ENCODE data around the gene EVPLL. TPM values are rescaled to one million over a fixed set of nuclear protein-coding genes. Genes with fewer than 3 reads are reported as not detected.
"Not testable (repeated sequence)": the region's sequence is repeated elsewhere in the genome, so short reads cannot be mapped to it uniquely, and the experiment has no call there.

EVPLL gene
- total and polyA plus RNA-seq, 2 donors from 2014 or later: 0.82 to 1.2 TPM

GRCh38 chr17:18382441-18383078 is 5.0 kb downstream of the EVPLL start:
- Histone ChIP-seq H3K27me3 (ENCODE audit: control insufficient read depth, insufficient read depth, low read length) (no peaks in the 10 kb centered on the region), H3K9me3 (ENCODE audit: control insufficient read depth in 2 of 3, insufficient read depth in 1 of 3, low read length in 3 of 3) (no peaks in the 10 kb centered on the region), H3K36me3 (ENCODE audit: control insufficient read depth in 2 of 3, insufficient read depth in 3 of 3, low read length in 3 of 3) (no peaks in the 10 kb centered on the region), H3K4me3 (ENCODE audit: low read length in 3 of 3) (no peak overlapping the region), H3K27ac (ENCODE audit: low read depth in 2 of 2, low read length in 2 of 2) (no peak overlapping the region), H3K9ac (ENCODE audit: low read length in 3 of 3) (no peak overlapping the region), H3K4me1 (ENCODE audit: control insufficient read depth in 2 of 3, insufficient read depth in 2 of 3, low read depth in 1 of 3, low read length in 3 of 3) (peaks cover 0 to 6% (median 6%) of the 10 kb centered on the region in 3 donors)
- DNase-seq (no peak), FAIRE-seq (no peak)
- TF ChIP-seq CTCF (IDR thresholded peaks at IDR 0.05; ENCODE audit: borderline replicate concordance, extremely low read depth, insufficient read depth): no peak
- intact Hi-C loops (cut with DNase I): no loop called here

GRCh38 chr17:18383079-18383481 is 5.5 kb downstream of the EVPLL start:
- H3K9ac ChIP-seq (ENCODE audit: low read length in 3 of 3); H3K36me3 ChIP-seq (ENCODE audit: control insufficient read depth in 2 of 3, insufficient read depth in 3 of 3, low read length in 3 of 3); H3K27ac ChIP-seq (ENCODE audit: low read depth in 2 of 2, low read length in 2 of 2); H3K4me1 ChIP-seq (ENCODE audit: control insufficient read depth in 2 of 3, insufficient read depth in 2 of 3, low read depth in 1 of 3, low read length in 3 of 3); H3K27me3 ChIP-seq (ENCODE audit: control insufficient read depth, insufficient read depth, low read length); H3K9me3 ChIP-seq (ENCODE audit: control insufficient read depth in 2 of 3, insufficient read depth in 1 of 3, low read length in 3 of 3); H3K4me3 ChIP-seq (ENCODE audit: low read length in 3 of 3); FAIRE-seq; intact Hi-C loops (cut with DNase I): not testable (repeated sequence)
- DNase-seq: peak in 4 of 5 donors; percentile 34 to 64 (median 43)

- DNase-seq; H3K4me3 ChIP-seq (ENCODE audit: low read length in 3 of 3); H3K4me1 ChIP-seq (ENCODE audit: control insufficient read depth in 2 of 3, insufficient read depth in 2 of 3, low read depth in 1 of 3, low read length in 3 of 3); H3K9ac ChIP-seq (ENCODE audit: low read length in 3 of 3); intact Hi-C loops (cut with DNase I); H3K27me3 ChIP-seq (ENCODE audit: control insufficient read depth, insufficient read depth, low read length); FAIRE-seq; H3K27ac ChIP-seq (ENCODE audit: low read depth in 2 of 2, low read length in 2 of 2); H3K36me3 ChIP-seq (ENCODE audit: control insufficient read depth in 2 of 3, insufficient read depth in 3 of 3, low read length in 3 of 3); H3K9me3 ChIP-seq (ENCODE audit: control insufficient read depth in 2 of 3, insufficient read depth in 1 of 3, low read length in 3 of 3): not testable (repeated sequence)
Measured at GRCh38 chr17:18384271-18384670, 6.7 kb downstream of the EVPLL start.

GRCh38 chr17:18387583-18387982 is 10.0 kb downstream of the EVPLL start:
- FAIRE-seq; H3K27ac ChIP-seq (ENCODE audit: low read depth in 2 of 2, low read length in 2 of 2); H3K27me3 ChIP-seq (ENCODE audit: control insufficient read depth, insufficient read depth, low read length); H3K4me3 ChIP-seq (ENCODE audit: low read length in 3 of 3); H3K4me1 ChIP-seq (ENCODE audit: control insufficient read depth in 2 of 3, insufficient read depth in 2 of 3, low read depth in 1 of 3, low read length in 3 of 3); intact Hi-C loops (cut with DNase I); H3K9me3 ChIP-seq (ENCODE audit: control insufficient read depth in 2 of 3, insufficient read depth in 1 of 3, low read length in 3 of 3); DNase-seq; H3K36me3 ChIP-seq (ENCODE audit: control insufficient read depth in 2 of 3, insufficient read depth in 3 of 3, low read length in 3 of 3); H3K9ac ChIP-seq (ENCODE audit: low read length in 3 of 3): not testable (repeated sequence)

- H3K4me1 ChIP-seq (ENCODE audit: control insufficient read depth in 2 of 3, insufficient read depth in 2 of 3, low read depth in 1 of 3, low read length in 3 of 3); H3K9ac ChIP-seq (ENCODE audit: low read length in 3 of 3); DNase-seq; intact Hi-C loops (cut with DNase I); H3K4me3 ChIP-seq (ENCODE audit: low read length in 3 of 3); H3K9me3 ChIP-seq (ENCODE audit: control insufficient read depth in 2 of 3, insufficient read depth in 1 of 3, low read length in 3 of 3); H3K27me3 ChIP-seq (ENCODE audit: control insufficient read depth, insufficient read depth, low read length); H3K36me3 ChIP-seq (ENCODE audit: control insufficient read depth in 2 of 3, insufficient read depth in 3 of 3, low read length in 3 of 3); FAIRE-seq; H3K27ac ChIP-seq (ENCODE audit: low read depth in 2 of 2, low read length in 2 of 2): not testable (repeated sequence)
Measured at GRCh38 chr17:18388266-18388665, 10.7 kb downstream of the EVPLL start.

- intact Hi-C loops (cut with DNase I); FAIRE-seq: not testable (repeated sequence)
Measured at GRCh38 chr17:18388728-18389127, 11.2 kb downstream of the EVPLL start.

GRCh38 chr17:18401872-18402590 is 24.5 kb downstream of the EVPLL start:
- H3K9me3 ChIP-seq (ENCODE audit: control insufficient read depth in 2 of 3, insufficient read depth in 1 of 3, low read length in 3 of 3); H3K4me3 ChIP-seq (ENCODE audit: low read length in 3 of 3); FAIRE-seq; H3K36me3 ChIP-seq (ENCODE audit: control insufficient read depth in 2 of 3, insufficient read depth in 3 of 3, low read length in 3 of 3); H3K9ac ChIP-seq (ENCODE audit: low read length in 3 of 3); H3K4me1 ChIP-seq (ENCODE audit: control insufficient read depth in 2 of 3, insufficient read depth in 2 of 3, low read depth in 1 of 3, low read length in 3 of 3); H3K27me3 ChIP-seq (ENCODE audit: control insufficient read depth, insufficient read depth, low read length); H3K27ac ChIP-seq (ENCODE audit: low read depth in 2 of 2, low read length in 2 of 2); DNase-seq; intact Hi-C loops (cut with DNase I): not testable (repeated sequence)

More at GRCh38 chr17:18388728-18389127, 11.2 kb downstream of the EVPLL start:
- DNase-seq; H3K4me1 ChIP-seq (ENCODE audit: control insufficient read depth in 2 of 3, insufficient read depth in 2 of 3, low read depth in 1 of 3, low read length in 3 of 3); H3K9ac ChIP-seq (ENCODE audit: low read length in 3 of 3); H3K36me3 ChIP-seq (ENCODE audit: control insufficient read depth in 2 of 3, insufficient read depth in 3 of 3, low read length in 3 of 3); H3K4me3 ChIP-seq (ENCODE audit: low read length in 3 of 3); H3K27ac ChIP-seq (ENCODE audit: low read depth in 2 of 2, low read length in 2 of 2); H3K9me3 ChIP-seq (ENCODE audit: control insufficient read depth in 2 of 3, insufficient read depth in 1 of 3, low read length in 3 of 3); H3K27me3 ChIP-seq (ENCODE audit: control insufficient read depth, insufficient read depth, low read length): not testable (repeated sequence)
